TTC549 (cell line): ENCODE measurements around the gene PID1.
"Not testable (repeated sequence)": the region's sequence is repeated elsewhere in the genome, so short reads cannot be mapped to it uniquely, and the experiment has no call there.

Experiments
- FAIRE-seq: peaks from 2 replicates; lab custom pipeline; 2012; peaks lifted over from hg19 to GRCh38; lab: Jason Lieb, UNC

PID1 gene

DNA sequence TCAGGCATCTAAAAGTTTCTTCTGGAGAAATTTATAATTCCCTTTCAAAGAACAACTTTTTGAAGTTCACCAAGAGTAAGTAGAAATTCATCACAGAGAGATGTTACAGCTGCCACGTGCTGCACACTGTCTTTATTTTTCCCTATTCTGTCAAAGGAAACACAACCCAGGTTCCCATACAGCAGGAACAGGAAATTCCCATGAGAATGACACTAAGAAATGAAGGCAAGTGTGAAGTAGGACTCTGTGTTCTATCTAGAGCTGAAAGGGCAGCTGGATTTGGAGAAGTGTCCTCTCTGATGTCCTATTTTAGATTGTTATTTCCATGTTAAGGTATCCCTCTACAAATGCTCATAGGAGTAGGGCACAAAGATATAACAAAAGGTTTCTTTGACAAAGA is 58.8 kb downstream of the PID1 start:
- no peak for FAIRE-seq

DNA sequence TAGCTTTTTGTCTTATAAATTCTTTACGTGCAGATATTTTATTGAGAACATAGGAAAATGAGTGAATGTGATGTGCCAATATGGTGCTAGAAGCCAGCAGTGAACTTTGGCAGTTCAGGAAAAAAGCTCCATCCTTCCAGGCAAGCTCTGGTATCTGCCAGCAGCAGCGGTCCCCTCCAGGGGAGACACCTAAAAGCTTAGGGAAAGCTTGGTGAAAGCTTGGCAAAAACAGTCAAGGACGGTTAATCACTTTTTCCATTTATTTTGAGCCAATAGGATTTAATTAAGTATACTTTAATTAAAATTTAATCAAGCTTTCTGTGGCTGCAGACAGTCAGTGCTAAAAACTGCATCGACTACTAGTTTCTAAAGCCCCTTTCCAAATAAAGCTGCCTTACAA is 60.4 kb downstream of the PID1 start:
- FAIRE-seq: no peak

DNA sequence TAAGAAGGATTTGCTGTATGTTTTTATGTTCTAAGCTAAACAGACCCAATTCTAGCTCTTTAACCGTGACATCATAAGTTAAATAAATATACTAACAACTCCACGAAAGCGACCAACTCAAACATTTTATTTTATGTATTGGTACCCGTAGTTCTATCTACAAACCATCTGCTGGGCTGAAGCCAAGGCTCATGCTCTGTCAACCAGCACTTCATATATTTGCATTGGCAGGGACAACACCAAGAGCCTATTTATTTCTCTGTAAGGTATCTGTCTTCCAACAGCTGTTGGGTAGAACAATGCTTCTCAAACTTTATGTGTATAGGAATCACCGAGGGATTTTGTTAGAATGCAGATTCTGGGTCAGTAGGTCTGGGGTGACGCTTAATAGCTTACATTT is 64.5 kb downstream of the PID1 start:
- FAIRE-seq: no peak

DNA sequence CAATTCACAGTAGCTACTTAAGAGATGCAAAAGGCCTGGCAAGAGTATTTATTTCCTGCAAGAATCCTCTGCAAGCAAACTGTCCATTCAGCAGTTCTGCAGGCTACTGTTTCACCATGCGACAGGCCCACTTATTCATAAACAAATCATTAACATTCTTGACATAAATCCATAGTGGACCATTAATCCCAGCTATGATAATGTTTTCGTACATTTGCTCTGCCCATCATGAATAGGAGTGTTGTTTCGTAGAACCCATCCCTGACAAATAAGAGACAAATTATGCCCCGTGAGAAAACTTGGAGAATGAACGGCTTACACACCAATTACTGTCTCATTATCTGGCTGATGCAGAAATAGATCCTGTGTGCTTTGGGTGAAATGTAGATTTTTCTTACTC is 65.4 kb downstream of the PID1 start:
- no peak for FAIRE-seq

DNA sequence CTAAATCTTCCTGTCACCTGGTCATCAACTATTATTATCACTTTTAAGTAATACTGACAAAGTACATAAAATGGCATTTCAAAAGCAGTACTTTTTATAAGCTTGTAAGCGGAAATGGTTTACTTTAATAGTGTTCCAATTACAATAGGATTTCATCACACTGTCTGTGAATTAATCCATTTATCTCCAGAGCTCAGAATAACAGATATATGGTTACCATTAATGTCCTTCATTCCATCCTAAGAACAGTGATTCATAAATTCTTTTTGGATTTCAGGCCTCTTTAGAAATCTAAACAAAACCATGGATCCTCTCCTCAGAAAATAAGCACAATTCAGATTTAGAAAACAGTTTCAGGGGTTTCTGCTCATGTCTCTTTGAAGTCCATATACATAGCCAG is 68.4 kb downstream of the PID1 start:
- FAIRE-seq: no peak

DNA sequence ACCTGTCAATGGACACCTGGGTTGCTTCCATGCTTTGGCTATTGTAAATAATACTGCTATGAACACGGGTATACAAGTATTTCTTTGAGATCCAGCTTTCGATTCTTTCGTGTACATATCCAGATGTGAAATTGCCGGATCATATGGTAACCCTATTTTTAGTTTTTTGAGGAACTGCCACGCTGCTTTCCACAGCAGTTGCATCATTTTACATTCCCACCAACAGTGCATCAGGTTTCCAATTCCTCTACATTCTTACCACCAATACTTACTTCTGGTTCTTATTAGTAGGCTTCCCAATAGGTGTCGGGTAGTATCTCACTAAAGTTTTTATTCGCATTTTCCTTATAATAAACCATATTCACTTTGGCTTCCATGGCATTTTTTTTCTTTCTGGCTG is 69.6 kb downstream of the PID1 start:
- no peak for FAIRE-seq

DNA sequence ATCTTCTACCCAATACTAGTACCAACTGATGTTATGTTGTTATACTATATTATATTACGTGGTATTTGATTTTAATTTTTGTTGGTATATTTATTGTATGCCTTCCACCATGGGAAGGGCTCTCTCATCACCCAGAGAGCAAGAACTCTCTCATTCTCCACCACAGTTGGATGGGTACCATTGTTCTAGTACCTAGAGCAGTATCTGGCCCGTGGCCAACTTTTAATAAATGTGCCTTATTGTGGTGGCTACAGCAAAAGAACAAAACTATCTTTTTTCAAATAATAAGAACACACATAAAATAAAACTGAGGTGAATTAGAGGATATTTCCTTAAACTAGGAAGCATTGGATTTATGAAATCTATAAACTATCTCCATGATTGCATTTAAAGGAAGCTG is 71.8 kb downstream of the PID1 start:
- FAIRE-seq: no peak

DNA sequence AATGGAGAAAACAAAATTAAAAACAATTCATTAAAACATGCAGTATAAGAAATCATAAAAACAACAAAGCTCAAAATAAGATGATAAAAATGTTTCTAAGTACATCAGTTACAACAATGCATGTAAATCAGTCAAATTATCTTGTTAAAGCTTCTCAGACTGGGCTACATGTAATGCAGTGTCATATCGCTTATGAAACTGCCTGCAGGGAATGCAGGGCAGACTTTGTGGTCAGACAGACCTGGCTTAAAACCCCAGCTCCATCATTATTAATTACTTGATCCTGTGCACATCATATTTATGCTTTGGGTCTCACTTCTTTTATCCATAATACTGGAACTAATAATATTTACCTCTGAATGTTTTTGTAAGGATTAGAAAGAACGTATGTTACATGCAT is 74.6 kb downstream of the PID1 start:
- no peak for FAIRE-seq

DNA sequence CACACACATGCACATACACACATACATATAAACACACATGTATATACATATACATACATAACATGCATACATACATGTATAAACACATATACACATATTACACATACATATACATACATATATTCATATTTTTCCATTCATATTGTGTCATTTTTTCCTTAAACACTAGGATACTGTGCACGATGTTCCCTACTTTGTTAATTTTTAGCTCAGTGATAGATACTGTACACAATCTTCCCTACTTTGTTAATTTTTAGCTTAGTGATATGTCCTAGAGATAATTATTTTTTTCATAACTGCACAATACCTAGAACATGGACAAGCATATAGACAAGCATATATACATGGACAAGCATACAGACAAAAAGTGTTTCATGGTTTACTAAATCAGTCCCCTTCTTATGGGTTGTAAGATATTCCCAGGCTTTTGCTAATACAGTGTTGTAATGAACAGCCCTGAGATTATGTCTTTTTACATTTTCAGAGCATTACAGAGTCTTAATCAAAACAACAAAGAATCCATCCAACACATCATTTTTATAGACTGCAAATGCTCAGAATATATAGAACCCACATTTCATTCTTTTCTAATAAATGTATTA is 75.6 kb downstream of the PID1 start:
- no peak for FAIRE-seq

DNA sequence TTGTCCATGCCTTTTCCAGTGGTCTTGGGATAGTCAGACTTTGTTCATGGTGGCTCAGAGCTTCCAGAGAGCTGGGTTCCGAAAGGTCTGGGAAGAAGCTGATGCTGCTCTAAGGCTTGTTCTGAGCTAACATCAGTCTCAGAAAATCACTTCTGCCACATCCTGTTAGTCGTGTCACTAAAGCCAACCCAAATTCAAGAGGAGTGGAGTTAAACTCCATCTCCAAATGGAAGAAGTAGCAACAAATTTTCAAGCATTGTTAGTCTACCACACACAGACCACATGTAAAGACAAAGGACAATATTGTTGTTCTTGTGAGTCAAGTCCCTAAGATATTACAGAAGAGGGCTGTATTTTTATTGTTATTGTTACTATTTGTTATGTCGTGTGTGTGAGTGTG is 77.8 kb downstream of the PID1 start:
- no peak for FAIRE-seq

DNA sequence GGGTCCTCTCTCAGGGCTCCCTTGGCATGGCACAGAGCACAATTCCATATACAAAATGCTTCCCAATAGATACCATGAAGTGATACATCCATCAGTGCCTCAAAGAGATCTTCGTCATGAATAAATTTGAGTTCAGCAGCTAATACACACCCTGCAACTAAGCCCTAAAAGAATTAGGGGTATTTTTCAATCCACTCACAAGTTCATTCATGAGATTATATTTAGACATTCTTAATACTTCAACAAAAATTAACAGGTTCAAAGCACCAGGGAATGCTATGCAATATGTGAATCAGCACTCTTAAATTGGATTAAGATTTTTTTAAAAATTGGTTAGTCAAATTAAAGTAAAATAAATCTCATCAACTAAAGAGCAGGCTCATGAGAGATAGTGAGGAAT is 79.7 kb downstream of the PID1 start:
- FAIRE-seq: no peak

DNA sequence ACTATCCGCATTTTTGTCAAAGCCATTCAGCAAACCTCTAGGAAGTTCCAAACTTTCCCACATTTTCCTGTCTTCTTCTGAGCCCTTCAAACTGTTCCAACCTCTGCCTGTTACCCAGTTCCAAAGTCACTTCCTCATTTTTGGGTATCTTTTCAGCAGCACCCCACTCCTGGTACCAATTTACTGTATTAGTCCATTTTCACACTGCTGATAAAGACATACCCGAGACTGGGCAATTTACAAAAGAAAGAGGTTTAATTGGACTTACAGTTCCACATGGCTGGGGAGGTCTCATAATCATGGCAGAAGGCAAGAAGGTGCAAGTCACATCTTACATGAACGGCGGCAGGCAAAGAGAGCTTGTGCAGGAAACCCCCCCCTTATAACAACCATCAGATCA is 84.0 kb downstream of the PID1 start:
- FAIRE-seq: not testable (repeated sequence)

DNA sequence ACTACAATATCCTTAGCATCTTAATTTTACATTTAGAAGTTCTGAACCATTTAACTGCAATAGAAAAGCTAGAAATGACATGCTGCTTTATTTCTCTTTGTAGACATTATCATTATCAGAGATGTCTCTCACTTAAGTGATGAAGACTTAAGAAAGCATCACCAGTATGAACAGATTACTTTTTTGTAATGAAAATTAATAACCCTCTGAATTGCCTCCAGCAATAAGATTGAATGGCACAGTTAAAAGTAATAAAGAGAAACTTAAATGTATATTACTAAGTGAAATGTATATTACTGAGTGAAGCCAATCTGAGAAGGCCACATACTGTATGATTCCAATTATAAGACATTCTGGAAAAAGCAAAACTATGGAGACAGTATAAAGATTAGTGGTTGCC is 89.4 kb downstream of the PID1 start:
- FAIRE-seq: no peak

DNA sequence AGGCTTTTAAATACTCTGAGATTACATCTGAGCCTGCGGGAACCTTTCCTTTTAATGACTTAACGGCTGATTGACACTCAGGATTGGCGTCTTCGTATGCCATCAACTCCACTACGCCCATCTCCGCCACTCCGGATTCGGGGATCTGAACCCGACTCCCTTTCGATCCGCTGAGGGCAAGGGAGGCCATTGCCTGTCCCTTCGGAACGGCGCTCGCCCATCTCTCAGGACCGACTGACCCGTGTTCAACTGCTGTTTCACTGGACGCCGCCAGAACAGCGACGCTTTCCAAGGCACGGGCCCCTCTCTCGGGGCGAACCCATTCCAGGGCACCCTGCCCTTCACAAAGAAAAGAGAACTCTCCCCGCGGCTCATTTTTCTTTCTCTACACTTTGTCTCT is 90.4 kb downstream of the PID1 start:
- no peak for FAIRE-seq

DNA sequence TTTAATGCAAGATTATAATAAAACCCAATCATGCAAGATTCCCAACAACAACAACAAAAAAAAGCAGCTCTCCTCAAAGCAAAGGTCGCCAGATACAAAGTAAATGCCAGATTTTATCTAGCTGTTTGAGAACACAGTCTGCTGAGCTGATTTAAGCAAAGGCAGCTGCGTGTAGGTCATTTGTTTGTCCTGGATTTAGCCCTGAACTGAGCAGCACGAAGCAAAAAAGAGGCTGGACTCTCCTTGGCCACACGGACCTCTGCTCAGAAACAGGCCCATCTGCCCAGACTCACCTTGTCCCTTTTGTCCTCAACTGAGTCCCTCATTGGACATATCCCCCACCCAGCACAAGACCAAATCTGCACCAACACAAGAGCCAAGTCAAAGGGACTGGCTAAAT is 91.5 kb downstream of the PID1 start:
- FAIRE-seq: no peak

DNA sequence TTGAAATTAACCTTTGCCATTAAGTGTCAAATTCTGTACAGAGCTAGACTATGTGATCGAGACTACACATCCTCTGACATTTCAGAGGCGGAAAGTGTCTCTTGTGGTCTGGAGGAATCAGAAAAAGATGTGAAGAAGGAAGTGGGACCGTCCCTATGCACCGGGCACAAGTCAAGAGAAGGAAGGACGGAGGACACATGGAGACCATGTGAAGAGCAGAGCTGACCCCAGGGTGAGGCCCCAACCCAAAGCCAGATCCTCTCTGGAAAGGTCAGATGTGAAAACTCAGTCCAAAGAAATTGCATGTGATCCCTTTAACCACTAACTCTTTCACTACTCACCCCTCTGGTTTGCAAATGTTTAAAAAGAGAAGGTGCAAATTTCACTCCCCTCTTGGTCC is 92.4 kb downstream of the PID1 start:
- FAIRE-seq: no peak

DNA sequence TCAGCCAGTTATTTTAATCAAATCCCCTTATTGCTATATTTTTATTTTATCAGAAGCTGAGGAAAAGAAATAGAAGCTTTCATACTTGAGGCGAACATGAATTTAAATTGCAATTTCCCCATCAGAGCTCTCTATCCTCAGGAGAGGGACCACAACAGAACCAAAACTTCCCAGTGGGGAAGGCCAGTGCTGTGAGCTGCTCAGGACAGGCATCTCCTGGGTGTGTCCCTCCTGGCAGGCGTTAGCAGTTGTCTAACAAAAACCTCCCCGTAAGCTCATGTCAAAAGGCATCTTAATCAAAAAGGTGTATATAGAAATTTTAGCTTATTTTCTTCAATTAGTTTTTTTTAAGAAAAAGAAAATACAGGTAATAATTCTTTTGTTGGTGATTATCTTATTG is 93.0 kb downstream of the PID1 start:
- FAIRE-seq: no peak

DNA sequence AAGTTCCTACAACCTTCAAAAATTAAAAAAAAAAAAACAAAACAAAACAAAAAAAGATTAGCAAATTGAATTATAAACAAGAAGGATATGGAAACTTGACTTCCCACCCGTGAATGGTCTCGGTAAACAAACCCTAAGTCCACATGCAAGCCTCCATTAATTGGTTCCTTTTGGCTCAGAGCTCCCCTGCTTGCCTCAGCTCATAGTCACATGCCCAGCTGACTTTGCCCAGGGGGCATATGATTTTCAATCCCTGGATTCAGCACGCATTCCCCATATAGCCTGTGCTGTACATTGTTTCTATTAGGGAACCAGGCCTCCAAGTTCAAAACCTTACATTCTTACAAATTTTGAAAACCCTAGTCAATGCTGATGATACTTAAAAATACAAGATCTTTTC is 95.0 kb downstream of the PID1 start:
- FAIRE-seq: no peak

DNA sequence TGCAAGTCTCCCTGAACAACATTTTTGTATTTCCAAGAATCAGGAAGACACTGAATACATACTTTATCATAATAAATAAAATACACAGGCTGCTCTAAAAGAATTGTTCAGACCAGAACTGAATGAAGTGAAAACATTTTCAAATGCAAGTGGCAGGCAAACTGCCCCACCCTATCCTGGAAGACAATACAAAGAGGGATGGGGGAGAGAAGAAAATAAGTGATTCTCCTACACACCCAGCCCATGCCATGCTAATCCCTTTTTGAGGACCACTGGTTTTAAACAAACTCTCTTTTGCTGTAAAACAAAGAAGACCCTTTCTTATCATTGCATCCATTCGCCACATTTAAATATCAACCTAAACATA is 95.6 kb downstream of the PID1 start:
- FAIRE-seq: no peak

DNA sequence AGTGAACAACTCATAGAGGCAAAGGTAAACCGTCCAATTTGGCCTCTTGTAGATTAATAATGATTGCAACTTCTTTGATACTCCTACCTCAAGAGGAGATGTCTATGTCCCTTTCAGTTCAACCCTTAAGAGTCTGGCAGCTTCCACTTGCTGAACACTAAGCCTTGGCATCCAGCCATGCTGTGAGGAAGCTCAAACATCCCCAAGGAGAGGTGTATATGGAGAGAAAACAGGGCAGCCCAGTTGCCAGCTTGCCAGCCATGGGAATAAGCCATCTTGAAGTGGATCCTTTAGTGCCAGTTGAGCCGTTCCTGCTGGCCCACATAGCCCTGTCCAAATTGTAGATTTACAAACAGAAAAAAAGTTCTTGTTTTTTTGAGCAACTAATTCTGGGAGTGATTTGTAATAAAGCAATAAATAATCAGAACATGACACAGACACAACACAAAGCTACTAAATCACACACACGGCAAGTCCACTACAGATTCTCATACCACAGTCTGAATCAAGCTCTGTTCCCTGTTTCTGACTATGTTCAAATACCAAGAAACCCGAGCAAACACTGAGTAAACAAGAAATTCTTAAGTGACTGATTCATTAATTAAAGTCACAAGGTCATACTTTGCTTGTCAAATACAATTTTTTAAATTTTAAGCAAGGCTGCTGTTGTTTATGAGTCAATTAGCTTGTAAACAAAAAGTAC is 96.1 kb downstream of the PID1 start:
- no peak for FAIRE-seq

DNA sequence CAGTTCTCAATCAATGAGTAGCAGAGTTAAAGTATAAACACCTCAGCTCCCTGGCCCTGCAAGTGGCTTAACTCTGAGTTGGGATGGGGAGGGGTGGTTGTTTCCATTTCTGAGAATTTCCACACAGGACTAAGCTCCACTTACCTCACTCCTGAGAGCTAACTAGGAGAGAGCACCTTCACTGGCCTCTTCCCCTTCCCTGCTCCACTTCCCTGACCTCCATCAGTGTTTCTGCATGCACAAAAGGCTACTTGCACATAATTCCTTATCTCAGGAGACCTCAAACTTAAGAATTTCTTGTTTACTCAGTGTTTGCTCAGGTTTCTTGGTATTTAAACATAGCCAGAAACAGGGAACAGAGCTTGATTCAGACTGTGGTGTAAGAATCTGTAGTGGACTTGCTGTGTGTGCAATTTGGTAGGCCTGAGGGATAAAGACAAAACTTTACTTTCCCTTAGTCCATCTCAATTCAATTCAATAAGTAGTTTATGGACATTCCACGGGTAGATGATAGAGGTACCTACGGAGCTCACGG is 97.2 kb downstream of the PID1 start:
- FAIRE-seq: no peak

DNA sequence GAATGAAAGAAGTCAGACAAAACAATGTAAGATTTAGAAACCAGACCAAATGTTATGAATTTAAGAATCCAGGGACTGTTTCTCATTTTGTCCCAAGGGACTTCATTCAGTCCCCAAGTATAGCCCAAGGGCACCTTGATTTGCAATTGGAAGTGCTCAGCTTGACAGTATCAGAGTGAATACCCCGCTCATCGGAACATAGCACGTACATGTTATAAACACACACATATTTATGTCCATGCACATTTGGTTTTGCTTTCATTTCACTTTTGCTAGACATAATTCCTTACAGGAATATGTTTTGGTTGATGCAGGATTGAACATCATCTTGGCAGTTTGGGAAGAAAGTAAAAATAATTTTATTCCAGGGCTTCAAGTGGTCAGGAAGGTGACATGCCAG is 100.2 kb downstream of the PID1 start:
- FAIRE-seq: no peak

DNA sequence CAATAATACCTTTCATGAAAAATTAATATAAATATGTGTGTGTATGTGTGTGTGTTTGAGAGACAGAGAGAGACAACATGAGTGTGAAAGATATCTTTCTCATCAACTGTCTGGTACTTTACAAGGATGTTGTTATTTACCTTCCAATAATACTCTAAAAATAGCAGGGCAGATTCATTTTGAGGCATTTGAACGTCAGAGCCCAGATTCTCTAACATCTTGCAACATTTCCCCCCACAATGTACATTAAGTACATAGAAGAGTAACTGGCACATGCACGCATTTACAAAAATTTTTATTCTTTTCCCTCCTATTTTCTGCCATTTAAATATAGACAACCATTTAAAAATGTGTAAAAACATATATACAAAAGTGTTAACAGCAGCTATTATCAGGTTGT is 100.9 kb downstream of the PID1 start:
- no peak for FAIRE-seq

DNA sequence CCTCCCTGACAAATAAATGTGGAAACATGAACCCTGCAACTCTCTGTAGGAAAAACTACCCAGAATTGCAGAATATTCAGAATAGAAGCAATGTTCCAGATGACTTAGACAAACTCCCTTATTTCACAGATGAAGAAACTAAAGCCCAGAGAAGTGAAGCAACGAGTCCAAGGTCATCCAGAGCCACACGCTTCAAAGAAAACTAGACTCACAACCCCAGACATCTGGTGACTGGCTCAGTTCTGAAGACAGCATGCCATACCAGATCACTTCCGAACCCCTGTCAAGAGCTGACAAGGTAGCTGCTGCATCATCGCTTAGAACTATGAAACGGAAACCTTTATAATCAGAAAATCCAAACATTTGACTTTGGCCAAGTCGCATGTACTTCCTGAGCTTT is 101.3 kb downstream of the PID1 start:
- no peak for FAIRE-seq
